Measurements from ENCODE around the gene COMP.

DNA sequence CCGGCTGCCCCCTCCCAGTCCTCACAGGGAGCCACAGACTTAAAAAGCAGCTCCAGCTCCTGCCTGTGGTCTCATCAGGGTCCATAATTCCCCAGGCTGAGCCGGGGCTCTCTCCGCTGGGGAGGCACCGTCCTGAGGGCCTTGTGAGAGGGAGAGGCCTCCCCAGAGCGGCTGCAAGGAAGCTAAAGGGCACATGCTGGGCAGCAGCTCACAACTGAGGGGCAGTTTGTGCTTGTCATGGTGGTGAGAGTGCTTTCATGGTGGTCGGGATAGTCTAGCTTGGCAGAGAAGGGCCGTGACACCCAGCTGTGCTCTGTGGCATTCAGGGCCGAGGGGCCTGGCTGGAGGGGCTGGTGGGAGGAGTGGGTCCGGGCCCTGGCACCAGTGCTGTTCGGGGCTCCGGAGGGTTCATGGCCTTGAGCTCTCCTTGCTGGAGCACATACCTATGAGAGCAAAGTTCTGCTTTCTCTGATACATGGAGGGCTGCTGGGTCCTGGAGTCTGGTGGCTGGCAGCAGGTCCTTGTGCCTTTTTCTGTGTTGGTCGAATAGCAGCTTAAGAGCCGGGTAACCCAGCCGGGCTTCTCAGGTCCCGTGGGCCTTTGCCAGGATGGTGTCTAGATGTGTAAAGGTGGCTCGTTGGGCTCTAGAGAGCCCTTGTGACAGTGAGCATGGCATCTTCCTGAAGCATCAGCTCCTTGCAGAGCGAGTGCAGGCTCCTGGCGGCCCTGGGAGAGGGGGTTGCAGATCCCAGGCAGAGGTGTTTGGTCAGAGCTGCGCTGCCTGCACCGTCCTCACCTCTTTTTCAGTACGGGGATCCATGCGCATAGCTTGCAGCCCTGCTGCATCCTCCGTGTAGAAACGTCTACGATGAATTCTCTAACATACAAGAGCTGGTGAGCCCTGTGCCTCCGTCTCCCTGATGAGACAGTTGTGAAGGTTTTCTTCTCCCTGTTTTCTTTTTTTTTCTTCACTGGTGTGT lies 49.5 kb upstream of the COMP start:
- TF ChIP-seq, protein P1, sequence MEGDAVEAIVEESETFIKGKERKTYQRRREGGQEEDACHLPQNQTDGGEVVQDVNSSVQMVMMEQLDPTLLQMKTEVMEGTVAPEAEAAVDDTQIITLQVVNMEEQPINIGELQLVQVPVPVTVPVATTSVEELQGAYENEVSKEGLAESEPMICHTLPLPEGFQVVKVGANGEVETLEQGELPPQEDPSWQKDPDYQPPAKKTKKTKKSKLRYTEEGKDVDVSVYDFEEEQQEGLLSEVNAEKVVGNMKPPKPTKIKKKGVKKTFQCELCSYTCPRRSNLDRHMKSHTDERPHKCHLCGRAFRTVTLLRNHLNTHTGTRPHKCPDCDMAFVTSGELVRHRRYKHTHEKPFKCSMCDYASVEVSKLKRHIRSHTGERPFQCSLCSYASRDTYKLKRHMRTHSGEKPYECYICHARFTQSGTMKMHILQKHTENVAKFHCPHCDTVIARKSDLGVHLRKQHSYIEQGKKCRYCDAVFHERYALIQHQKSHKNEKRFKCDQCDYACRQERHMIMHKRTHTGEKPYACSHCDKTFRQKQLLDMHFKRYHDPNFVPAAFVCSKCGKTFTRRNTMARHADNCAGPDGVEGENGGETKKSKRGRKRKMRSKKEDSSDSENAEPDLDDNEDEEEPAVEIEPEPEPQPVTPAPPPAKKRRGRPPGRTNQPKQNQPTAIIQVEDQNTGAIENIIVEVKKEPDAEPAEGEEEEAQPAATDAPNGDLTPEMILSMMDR (IDR thresholded peaks at IDR 0.05; ENCODE audit: low read depth, low read length): no peak
- TF ChIP-seq EZH2phosphoT487 (IDR thresholded peaks at IDR 0.05; ENCODE audit: low read depth): no peak
